A549 (cell line): ENCODE results near the gene TMEM273. TPM values are rescaled to one million over a fixed set of nuclear protein-coding genes. Genes with fewer than 3 reads are reported as not detected.

Experiments used
- ATAC-seq, 2 experiments: fragments of 200-7000 bp in 1 of 2; fragments of >200 bp in 1 of 2; cut with Nextera tagmentation in 1 of 2; cut with Tn5 transposase in 1 of 2; 3 replicates each; pipeline versions ENCODE4 v1.8.0 to v1.9.1; 2018 to 2020; ENCODE audit warnings: mild to moderate bottlenecking in 1 of 2, moderate library complexity in 1 of 2
- CTCF ChIA-PET: fragments of 300-600 bp; sonication (Branson Sonifier 250); formaldehyde crosslinking; extraction: SDS; loops from one replicate; lab custom pipeline; 2021; ENCODE audit warnings: antibody characterized with exemption, inconsistent platforms; lab: Yijun Ruan, JAX
- POLR2A ChIA-PET: fragments of 350-600 bp; formaldehyde crosslinking; extraction: SDS; loops from one replicate; lab custom pipeline; 2021; ENCODE audit warnings: antibody characterized with exemption, inconsistent platforms; lab: Yijun Ruan, JAX
- DNase-seq, 2 experiments: peaks; one replicate each; pipeline versions ENCODE4 v3.0.0 to v3.0.0-alpha.2; 2011 to 2016; ENCODE audit warnings: low read depth in 1 of 2, low spot score in 1 of 2
- FAIRE-seq: peaks from 2 replicates; lab custom pipeline; 2011; peaks lifted over from hg19 to GRCh38; lab: Jason Lieb, UNC
- H3K27ac ChIP-seq, 2 experiments: fragments of >200 bp; sonication (Bioruptor Twin); formaldehyde crosslinking; 3 replicates each; pipeline ENCODE4 v1.5.1; 2016 to 2017
- H3K4me1 ChIP-seq: fragments of >200 bp; sonication (Bioruptor Twin); formaldehyde crosslinking; 3 replicates; pipeline ENCODE4 v1.6.1; 2016
- H3K4me2 ChIP-seq: fragments of >200 bp; sonication (Bioruptor Twin); formaldehyde crosslinking; 3 replicates; pipeline ENCODE4 v1.6.1; 2016
- H3K4me3 ChIP-seq: fragments of >200 bp; sonication (Bioruptor Twin); formaldehyde crosslinking; 3 replicates; pipeline ENCODE4 v1.5.1; 2016
- H3K9me3 ChIP-seq: fragments of >200 bp; sonication (Bioruptor Twin); formaldehyde crosslinking; 3 replicates; pipeline ENCODE4 v1.6.1; 2016
- ESRRA ChIP-seq: fragments of 150-350 bp; IDR thresholded peaks from 2 replicates; pipeline ENCODE4 v1.6.1; 2014; ENCODE audit warnings: mild to moderate bottlenecking, low read length, borderline replicate concordance
- FOSB ChIP-seq: fragments of 250-450 bp; sonication (Bioruptor Pico); IDR thresholded peaks from 2 replicates; pipeline ENCODE4 v1.5.0; 2020; ENCODE audit warnings: mild to moderate bottlenecking, moderate library complexity
- FOXS1 ChIP-seq: fragments of 250-450 bp; sonication (Bioruptor Pico); IDR thresholded peaks from 2 replicates; pipeline ENCODE4 v1.5.0; 2020; ENCODE audit warnings: mild to moderate bottlenecking, moderate library complexity
- HOXB13 ChIP-seq: fragments of 250-450 bp; sonication (Bioruptor Pico); IDR thresholded peaks from 2 replicates; pipeline ENCODE4 v1.5.0; 2020; ENCODE audit warnings: low read depth, mild to moderate bottlenecking, moderate library complexity
- JUNB ChIP-seq: fragments of >200 bp; sonication (Bioruptor Twin); formaldehyde crosslinking; IDR thresholded peaks from 2 replicates; pipeline ENCODE4 v1.6.1; 2016
- KDM1A ChIP-seq: fragments of 200-600 bp; sonication (generic); IDR thresholded peaks from 2 replicates; pipeline ENCODE4 v1.6.1; 2016; ENCODE audit warnings: low read depth, mild to moderate bottlenecking
- MAZ ChIP-seq: fragments of 150-350 bp; IDR thresholded peaks from 2 replicates; pipeline ENCODE4 v1.6.1; 2014; ENCODE audit warnings: antibody characterized with exemption, low read depth, low read length, borderline replicate concordance
- RAD21 ChIP-seq, 2 experiments: fragments of >200 bp in 1 of 2; sonication (Bioruptor Twin) in 1 of 2; formaldehyde crosslinking in 1 of 2; IDR thresholded peaks in 1 of 2; conservative IDR thresholded peaks in 1 of 2; 2 replicates in 1 of 2; 3 replicates in 1 of 2; pipeline ENCODE4 v1.6.1; 2012 to 2018; ENCODE audit warnings: inconsistent platforms in 1 of 2
- RARB ChIP-seq: fragments of 250-450 bp; sonication (Bioruptor Pico); IDR thresholded peaks from 2 replicates; pipeline ENCODE4 v1.8.0; 2021; ENCODE audit warnings: mild to moderate bottlenecking, moderate library complexity
- REST ChIP-seq: fragments of 200-600 bp; sonication (generic); IDR thresholded peaks from 2 replicates; pipeline ENCODE4 v1.6.1; 2016; ENCODE audit warnings: antibody characterized with exemption, mild to moderate bottlenecking, moderate library complexity
- WGBS: methylation state at CpG from one replicate; pipeline ENCODE4 v1.1.6; 2017; ENCODE audit errors: missing lambda C conversion rate; 5-methylcytosine and 5-hydroxymethylcytosine counted together
- polyA plus RNA-seq, 4 experiments: library from polyadenylated mRNA; depleted of rRNA in 3 of 4; stranded (reverse); fragments of >200 nt; fragmentation: RNase III in 1 of 4; extraction: RNeasy Plus Mini Kit Qiagen cat#74134 plus additional on column Dnase treatment in 1 of 4; gene quantifications; 2 replicates in 3 of 4; 3 replicates in 1 of 4; pipeline ENCODE4 v1.2.3, GENCODE V29; 2011 to 2017
- TF ChIP-seq, protein P1 (sequence below): IDR thresholded peaks from 2 replicates; pipeline ENCODE4 v1.6.1; 2012; ENCODE audit warnings: low read depth, borderline replicate concordance
- TF ChIP-seq, protein P2 (sequence below): fragments of 150-350 bp; IDR thresholded peaks from 2 replicates; pipeline ENCODE4 v1.6.1; 2014; ENCODE audit warnings: low read depth, mild to moderate bottlenecking, low read length
- TF ChIP-seq, protein P3 (sequence below): fragments of >200 bp; sonication (Bioruptor Twin); formaldehyde crosslinking; IDR thresholded peaks from 2 replicates; pipeline ENCODE4 v1.6.1; 2016
- TF ChIP-seq, protein P4 (sequence below): IDR thresholded peaks from 2 replicates; pipeline ENCODE4 v1.6.1; 2012
- TF ChIP-seq, protein P5 (sequence below): fragments of 250-450 bp; sonication (Bioruptor Pico); IDR thresholded peaks from 2 replicates; pipeline ENCODE4 v1.5.0; 2020; ENCODE audit warnings: low read depth, mild to moderate bottlenecking, moderate library complexity

The TMEM273 gene
- polyA plus RNA-seq, 2 of the 4 experiments (the other 2 are of a cell fraction), result not detected

- no peak for ATAC-seq
- WGBS, result 54% methylated on average over 7 of the region's 12 CpGs
- DNase-seq, result no peak
- H3K4me3 ChIP-seq, result no peak overlapping the region
- TF ChIP-seq ESRRA, result no peak
- TF ChIP-seq, all 56 proteins: peak for 0
- CTCF ChIA-PET, result interaction anchor here (0.9 to 1.8 kb wide), 3 partner anchors 11 to 511 kb away, joined by 3 to 6 read pairs (median 4); no protein-coding TSS in a partner anchor
- Histone ChIP-seq H3K4me1 (no peaks in the 10 kb centered on the region), H3K9me3 (no peaks in the 10 kb centered on the region), H3K4me2 (no peak overlapping the region), H3K27ac (no peak overlapping the region)
- FAIRE-seq, result no peak
- POLR2A ChIA-PET, result no interaction called here
Observed at GRCh38 chr10:49167425-49168170, 20.6 kb downstream of the TMEM273 start.

DNA sequence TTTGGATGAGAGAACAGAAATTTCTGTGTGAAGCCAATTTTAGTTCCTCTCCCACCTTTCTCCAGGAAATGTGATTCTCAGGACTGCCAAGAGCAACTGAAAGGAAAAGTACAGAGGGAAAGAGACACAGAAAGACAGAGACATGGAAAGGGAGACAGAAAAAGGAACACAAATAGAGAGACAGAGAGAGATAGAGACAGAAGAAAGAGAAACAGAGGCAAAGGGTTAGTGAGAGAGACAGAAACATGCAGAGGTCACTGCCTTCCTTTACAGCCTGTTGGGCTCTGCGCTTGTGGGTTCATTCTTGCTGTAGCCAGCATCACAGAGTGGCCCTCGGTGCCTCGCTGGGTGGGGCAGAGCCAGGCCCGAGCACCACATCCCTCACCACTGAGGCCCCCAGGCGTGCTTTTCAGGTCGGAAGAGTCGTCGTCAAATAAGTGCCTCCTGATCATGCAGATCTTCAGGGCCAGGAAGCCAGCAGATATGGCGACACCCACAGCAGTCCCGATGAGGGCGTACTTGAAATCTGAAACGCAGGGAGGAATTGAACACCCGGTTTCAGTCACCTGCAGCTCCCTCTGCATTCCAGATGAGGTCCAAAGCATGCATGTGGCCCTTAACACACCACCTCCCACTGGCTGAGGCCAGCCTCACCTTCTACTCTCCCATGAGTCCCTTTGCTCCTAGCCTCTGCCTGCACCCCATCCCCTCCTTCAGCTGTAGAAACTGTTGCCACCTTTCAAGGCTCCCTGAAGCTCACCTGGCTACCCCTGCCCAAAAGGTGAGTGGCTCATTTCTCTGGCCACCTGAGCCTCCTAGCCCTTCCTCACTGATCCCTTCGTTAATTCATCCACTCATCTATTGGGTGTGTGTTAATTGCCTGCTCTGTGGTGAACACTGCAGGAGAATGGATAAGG, 21.4 kb downstream of the TMEM273 start:
- DNase-seq (no peak), ATAC-seq (no peak), FAIRE-seq (no peak)
- 68% methylated on average over 14 of the region's 14 CpGs for WGBS
- ChIA-PET POLR2A (no interaction called here), CTCF (interaction anchor here (0.9 to 1.8 kb wide), 3 partner anchors 11 to 510 kb away, joined by 3 to 6 read pairs (median 4); no protein-coding TSS in a partner anchor)
- H3K4me1 ChIP-seq, result no peaks in the 10 kb centered on the region
- no peak overlapping the region for H3K4me3 ChIP-seq
- no peak overlapping the region for H3K4me2 ChIP-seq
- no peaks in the 10 kb centered on the region for H3K9me3 ChIP-seq
- TF ChIP-seq JUNB (no peak), FOXS1 (CRISPR knock-in tag) (no peak), FOSB (CRISPR knock-in tag) (no peak), KDM1A (no peak), RAD21 (conservative IDR thresholded peaks at IDR 0.05 in 1 of 2, IDR thresholded peaks at IDR 0.05 in 1 of 2) (no peak), REST (no peak), RARB (CRISPR knock-in tag) (no peak), MAZ (no peak), HOXB13 (CRISPR knock-in tag) (no peak)
- TF ChIP-seq, protein P1, sequence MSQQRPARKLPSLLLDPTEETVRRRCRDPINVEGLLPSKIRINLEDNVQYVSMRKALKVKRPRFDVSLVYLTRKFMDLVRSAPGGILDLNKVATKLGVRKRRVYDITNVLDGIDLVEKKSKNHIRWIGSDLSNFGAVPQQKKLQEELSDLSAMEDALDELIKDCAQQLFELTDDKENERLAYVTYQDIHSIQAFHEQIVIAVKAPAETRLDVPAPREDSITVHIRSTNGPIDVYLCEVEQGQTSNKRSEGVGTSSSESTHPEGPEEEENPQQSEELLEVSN, result no peak
- TF ChIP-seq, protein P2, sequence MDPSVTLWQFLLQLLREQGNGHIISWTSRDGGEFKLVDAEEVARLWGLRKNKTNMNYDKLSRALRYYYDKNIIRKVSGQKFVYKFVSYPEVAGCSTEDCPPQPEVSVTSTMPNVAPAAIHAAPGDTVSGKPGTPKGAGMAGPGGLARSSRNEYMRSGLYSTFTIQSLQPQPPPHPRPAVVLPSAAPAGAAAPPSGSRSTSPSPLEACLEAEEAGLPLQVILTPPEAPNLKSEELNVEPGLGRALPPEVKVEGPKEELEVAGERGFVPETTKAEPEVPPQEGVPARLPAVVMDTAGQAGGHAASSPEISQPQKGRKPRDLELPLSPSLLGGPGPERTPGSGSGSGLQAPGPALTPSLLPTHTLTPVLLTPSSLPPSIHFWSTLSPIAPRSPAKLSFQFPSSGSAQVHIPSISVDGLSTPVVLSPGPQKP, result no peak
- TF ChIP-seq, protein P3, sequence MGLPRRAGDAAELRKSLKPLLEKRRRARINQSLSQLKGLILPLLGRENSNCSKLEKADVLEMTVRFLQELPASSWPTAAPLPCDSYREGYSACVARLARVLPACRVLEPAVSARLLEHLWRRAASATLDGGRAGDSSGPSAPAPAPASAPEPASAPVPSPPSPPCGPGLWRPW, result no peak
- TF ChIP-seq, protein P4, sequence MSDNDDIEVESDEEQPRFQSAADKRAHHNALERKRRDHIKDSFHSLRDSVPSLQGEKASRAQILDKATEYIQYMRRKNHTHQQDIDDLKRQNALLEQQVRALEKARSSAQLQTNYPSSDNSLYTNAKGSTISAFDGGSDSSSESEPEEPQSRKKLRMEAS, result no peak
- TF ChIP-seq, protein P5, sequence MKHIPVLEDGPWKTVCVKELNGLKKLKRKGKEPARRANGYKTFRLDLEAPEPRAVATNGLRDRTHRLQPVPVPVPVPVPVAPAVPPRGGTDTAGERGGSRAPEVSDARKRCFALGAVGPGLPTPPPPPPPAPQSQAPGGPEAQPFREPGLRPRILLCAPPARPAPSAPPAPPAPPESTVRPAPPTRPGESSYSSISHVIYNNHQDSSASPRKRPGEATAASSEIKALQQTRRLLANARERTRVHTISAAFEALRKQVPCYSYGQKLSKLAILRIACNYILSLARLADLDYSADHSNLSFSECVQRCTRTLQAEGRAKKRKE (CRISPR knock-in tag), result no peak
- H3K27ac ChIP-seq, result no peak overlapping the region
